HG03045 (cell line): ENCODE measurements around the gene PPFIBP2.

ENCODE experiments used
- ATAC-seq: cut with Tn5 transposase; IDR thresholded peaks from one replicate; pipeline ENCODE4 v1.9.1; 2021; ENCODE audit warnings: mild to moderate bottlenecking, moderate library complexity; ENCODE audit not compliant: unreplicated experiment

Gene PPFIBP2

DNA sequence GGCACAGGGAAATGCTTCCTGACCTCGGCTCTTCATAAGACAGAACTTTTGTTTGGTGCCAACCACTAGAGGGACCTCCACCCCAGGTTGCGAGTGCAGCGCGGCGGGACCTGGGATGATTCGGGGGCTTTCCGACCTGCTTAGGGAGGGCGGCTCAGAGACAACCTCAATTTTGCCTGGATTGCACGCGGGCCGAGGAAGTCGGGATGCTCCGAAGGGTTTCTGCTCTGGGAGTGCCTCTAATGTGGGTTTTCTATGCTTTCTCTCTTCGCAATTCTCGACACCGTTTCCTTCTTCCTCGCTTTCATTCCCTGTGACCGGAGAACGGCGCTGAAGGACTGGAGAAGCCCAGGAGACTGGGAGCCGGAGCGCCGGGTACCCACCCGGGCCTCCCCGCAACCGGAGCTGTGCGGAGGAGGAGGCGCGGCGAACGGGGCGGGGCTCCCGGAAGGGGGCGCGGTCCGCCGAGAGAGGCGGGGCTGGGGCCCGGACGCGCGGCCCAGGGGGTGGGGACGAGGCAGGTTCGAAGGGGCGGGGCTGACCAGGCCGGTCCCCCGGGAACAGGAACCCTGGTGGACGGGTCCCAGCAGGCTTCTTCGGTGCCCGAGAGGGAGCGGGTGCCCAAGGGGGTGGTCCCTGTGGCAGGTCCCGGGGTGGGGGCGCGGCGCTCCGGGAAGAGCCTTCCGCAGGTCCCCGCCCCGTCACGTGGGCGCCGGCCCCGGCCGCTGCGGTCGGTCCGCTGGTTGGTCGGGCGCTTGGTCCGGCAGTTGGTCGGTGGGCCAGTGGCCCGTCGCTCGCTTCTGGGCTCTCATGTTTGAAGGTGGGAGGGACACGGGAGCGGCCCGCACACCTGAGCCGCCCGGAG is at the start of gene PPFIBP2:
PPFIBP2 (plus strand) TSS at position 766 of the 865 bp plus-strand sequence. CDS start 35,477 bp downstream, outside the sequence.
- ATAC-seq: peak; percentile 78

DNA sequence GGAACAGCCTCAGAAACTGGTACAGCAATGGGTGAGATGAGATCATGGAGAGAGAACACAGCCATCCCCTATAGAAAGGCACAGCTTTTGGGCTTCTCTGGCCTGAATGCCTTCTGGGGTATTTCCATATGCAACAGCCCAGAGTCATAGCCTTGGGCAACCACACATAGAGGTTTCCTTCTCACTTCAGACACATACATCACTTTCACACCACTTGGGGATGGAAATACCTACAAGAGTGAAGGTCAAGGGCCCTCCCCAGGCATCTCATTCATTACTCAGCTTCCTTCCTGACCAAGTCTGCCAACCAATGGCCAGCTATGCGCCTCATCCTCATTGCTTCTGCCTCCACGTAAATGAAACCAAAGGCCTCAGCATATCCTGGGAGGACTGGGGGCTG is 46.1 kb upstream of the PPFIBP2 start:
- peak; percentile 47 for ATAC-seq

DNA sequence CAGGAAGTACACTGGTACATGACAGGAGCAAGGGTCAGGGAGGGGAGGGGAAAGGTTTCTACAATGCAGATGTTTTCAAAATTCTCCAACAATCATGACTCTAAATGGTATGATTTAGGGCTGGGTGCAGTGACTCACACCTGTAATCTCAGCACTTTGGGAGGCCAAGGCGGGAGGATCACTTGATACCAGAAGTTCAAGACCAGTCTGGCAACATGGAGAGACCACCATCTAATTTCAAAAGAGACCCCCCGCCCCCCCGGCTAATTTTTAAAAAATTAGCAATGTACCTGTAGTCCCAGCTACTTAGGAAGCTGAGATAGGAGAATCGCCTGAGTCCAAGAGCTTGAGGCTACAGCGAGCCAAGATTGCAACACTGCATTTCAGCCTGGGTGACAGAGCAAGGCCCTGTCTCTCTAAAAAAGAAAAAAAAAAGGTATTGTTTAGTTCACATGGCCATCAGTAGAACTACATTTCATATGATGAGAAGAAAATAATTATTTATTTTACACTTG is 44.4 kb upstream of the PPFIBP2 start:
- ATAC-seq: no peak

GRCh38 chr11:7471071-7471470 is 42.7 kb upstream of the PPFIBP2 start:
- ATAC-seq: no peak

- peak; percentile 77 for ATAC-seq
Measured at GRCh38 chr11:7473717-7474116, 40.1 kb upstream of the PPFIBP2 start.

DNA sequence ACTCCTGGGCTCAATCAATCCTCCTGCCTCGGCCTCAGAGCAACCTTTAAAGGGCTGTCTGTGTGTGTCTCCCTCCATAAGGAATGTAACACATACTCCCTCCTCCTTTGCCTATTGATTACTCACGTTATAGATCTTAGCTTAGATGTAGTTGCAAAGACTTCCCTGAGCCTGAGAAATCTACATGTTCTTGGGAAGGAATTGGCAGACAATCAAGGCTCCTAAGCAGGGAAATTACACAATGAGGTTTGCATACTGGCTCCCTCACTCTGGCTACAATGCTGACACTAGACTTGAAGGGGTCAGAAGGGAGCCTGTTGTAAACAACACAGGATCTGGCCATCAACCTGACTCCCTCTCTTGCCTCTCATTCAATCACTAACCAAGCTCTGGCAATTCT is 33.7 kb upstream of the PPFIBP2 start:
- no peak for ATAC-seq

DNA sequence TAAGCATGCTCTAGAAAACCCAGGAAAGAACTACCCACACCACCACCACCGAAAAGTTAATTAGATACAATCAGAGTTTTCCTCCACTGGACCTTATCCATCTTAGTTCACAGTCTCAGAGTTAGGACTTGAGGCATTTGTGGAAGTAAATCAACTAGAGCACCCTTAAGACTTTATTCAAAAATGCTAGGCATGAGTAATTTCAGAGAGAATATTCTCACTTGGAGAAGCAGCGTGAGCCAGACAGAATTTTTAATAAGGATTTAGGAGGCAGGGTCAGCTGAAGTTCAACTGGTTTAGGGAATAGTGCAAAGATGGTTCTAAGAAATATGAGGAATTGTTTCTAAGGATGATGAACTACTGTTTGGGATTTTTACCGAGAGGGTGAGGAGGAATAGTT is 29.7 kb upstream of the PPFIBP2 start:
- no peak for ATAC-seq

GRCh38 chr11:7484645-7485044 is 29.2 kb upstream of the PPFIBP2 start:
- ATAC-seq: no peak

DNA sequence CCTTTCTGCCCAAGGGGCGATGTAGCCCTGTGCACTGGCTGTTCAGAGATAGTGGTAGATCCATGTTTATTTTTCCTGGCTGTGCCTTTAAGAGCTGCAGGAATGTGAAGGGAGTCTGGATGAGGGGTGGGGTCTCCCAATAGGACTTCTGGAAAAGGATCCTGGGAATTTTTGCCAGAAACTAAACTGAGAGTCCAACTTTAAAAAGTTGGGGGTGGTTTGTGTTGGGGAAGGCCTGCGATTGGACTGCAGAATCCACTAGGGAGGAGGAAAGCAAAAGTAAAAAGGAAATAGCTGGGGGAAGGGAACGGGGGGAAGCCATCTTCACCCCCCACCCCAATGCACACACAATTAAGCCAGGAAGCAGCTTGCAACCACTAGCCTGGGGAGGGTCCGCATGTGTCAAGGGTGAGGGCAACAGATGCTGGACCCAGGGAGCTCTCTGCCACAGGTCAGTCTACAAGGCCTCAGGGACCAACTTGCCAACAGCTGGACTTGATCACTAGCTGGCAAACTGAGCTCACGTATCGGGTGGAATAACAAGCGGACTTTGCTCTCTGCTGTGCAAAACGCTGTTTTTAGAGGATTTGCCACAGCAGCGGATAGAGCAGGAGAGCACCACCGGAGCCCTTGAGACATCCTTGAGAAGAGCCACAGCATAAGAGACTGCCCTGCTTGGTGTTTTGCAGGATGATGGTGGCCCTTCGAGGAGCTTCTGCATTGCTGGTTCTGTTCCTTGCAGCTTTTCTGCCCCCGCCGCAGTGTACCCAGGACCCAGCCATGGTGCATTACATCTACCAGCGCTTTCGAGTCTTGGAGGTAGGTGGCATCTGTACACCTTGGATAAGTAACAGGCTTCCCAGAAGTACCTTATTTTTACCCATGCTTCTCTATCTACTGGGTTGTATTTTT is 28.4 kb upstream of the PPFIBP2 start, which contains the start of gene OLFML1:
OLFML1 (plus strand) TSS at position 321 of the 912 bp plus-strand sequence; CDS start at position 691, 370 bp downstream.
- no peak for ATAC-seq

- ATAC-seq: no peak
Measured at GRCh38 chr11:7486098-7486780, 27.6 kb upstream of the PPFIBP2 start.

GRCh38 chr11:7486781-7487140 is 27.0 kb upstream of the PPFIBP2 start:
- ATAC-seq: no peak

GRCh38 chr11:7487360-7487759 is 26.4 kb upstream of the PPFIBP2 start:
- ATAC-seq: no peak

- ATAC-seq: no peak
Measured at GRCh38 chr11:7488681-7489080, 25.1 kb upstream of the PPFIBP2 start.

DNA sequence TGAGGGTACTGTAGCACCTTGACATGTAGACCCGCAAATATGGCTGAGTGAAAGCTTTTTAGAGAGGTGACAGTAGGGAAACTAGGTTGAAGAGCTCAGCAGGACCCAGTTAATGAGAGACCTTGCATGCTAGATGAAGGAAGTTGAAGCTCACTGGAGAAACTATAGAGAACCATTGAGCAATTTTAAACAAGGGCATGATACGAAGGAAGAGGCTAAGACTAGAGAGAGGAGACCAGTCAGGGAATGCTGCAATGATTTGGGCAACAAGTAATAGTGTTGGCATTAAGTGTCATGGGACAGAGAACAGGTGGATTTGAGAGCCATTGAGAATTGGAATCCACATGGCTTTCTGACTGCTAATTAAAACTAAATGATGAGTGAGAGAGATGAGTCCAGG is 24.4 kb upstream of the PPFIBP2 start:
- no peak for ATAC-seq

- no peak for ATAC-seq
Measured at GRCh38 chr11:7490054-7490453, 23.7 kb upstream of the PPFIBP2 start.

DNA sequence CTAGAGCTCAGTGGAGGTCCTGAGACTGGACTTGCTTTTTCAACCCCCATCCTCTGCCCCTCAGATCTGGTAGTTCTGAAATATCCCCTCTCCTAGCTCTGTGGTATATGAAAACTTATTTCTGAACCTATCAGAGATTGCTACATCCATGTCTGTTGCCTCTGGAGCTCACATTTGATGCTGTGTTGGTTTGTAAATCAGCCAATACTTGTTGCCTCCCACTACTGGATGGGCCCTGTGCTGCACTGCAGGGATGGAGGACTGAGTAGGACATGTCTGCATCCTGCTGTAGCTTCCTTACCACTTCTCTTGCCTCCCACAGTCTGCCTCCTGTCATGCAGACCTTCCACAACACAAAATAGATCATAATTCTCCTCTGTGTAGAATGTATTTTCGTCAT is 23.3 kb upstream of the PPFIBP2 start:
- ATAC-seq: no peak

DNA sequence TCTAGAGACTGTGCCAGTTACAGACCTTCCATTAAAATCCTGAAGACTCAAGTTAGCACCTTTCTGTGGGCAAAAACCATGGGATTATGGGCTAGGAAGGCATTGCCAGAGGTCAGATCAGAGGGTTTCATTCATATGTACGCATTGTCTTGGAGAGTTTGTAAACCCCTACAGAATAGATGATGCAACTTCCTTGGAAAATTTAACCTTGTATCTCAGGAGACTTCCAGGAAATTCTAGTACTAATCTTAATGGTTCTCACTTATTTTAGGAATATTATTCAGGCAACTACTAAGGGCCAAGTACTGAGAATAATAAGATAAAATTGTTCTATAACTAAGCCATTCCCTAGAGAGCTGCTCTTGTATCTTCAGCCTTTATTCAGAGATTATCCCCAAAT is 21.5 kb upstream of the PPFIBP2 start:
- ATAC-seq: no peak

- ATAC-seq: no peak
Measured at GRCh38 chr11:7493670-7494069, 20.1 kb upstream of the PPFIBP2 start.

DNA sequence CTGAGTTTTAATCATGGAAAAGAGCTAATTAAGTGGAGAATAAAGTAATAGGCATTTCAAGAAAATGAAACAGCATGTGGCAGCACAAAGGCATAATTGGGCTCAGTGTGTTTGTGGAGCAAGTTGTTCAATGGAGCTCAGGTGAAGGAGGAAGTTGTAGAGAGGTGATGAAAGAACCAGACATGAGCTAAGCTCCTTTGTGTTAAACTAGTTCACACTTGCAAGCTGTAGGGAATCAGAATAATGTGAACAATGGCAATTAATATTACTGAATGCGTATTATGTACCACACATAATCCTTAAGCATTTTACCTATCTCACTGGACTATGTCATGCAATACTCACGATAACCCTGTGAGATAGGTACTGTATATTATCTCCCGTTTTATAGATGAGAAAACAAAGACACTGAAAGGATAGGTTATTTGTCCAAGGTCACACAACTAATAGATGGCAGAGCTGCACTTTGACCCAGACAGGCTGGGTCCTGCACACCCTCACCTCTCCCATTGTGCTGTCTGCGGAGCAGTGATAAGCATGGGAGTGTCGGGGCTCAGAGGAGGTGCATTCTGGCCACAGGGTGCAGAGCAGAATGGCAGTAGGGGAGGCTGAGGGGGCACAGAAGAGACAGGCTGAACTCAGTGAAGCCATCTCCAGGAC is 19.6 kb upstream of the PPFIBP2 start:
- ATAC-seq: no peak

GRCh38 chr11:7495882-7496551 is 17.8 kb upstream of the PPFIBP2 start:
- peak; percentile 78 for ATAC-seq
